HG02588 (cell line): Measurements from ENCODE around the gene G2E3.
"Not testable (repeated sequence)": the region's sequence is repeated elsewhere in the genome, so short reads cannot be mapped to it uniquely, and the experiment has no call there.

Source experiments
- ATAC-seq: cut with Tn5 transposase; IDR thresholded peaks from one replicate; pipeline ENCODE4 v1.9.1; 2021; ENCODE audit warnings: mild to moderate bottlenecking, moderate library complexity; ENCODE audit not compliant: unreplicated experiment

Gene G2E3

GRCh38 chr14:30558675-30559555, at the start of gene G2E3:
Gene G2E3, plus strand, starts transcription at chr14:30559158. Its CDS starts 21,922 bp downstream, at chr14:30581080.
- ATAC-seq = peak; percentile 99

- ATAC-seq = no peak
Observed at GRCh38 chr14:30517737-30518136, 41.2 kb upstream of the G2E3 start.

GRCh38 chr14:30518867-30519560, 39.9 kb upstream of the G2E3 start:
- ATAC-seq = no peak

- no peak for ATAC-seq
Observed at GRCh38 chr14:30519961-30520360, 39.0 kb upstream of the G2E3 start.

GRCh38 chr14:30520536-30520935, 38.4 kb upstream of the G2E3 start:
- no peak for ATAC-seq

GRCh38 chr14:30521899-30522736, 36.8 kb upstream of the G2E3 start:
- peak; percentile 60 for ATAC-seq

- no peak for ATAC-seq
Observed at GRCh38 chr14:30525833-30526232, 33.1 kb upstream of the G2E3 start.

- ATAC-seq = no peak
Observed at GRCh38 chr14:30527196-30527595, 31.8 kb upstream of the G2E3 start.

GRCh38 chr14:30528119-30528518, 30.8 kb upstream of the G2E3 start:
- ATAC-seq = no peak

- no peak for ATAC-seq
Observed at GRCh38 chr14:30528778-30529642, 29.9 kb upstream of the G2E3 start.

GRCh38 chr14:30532264-30532663, 26.7 kb upstream of the G2E3 start:
- no peak for ATAC-seq

- ATAC-seq = no peak
Observed at GRCh38 chr14:30533126-30533525, 25.8 kb upstream of the G2E3 start.

- ATAC-seq = no peak
Observed at GRCh38 chr14:30541318-30541717, 17.6 kb upstream of the G2E3 start.

- not testable (repeated sequence) for ATAC-seq
Observed at GRCh38 chr14:30546735-30547134, 12.2 kb upstream of the G2E3 start.

- no peak for ATAC-seq
Observed at GRCh38 chr14:30547388-30548048, 11.4 kb upstream of the G2E3 start.

- ATAC-seq = no peak
Observed at GRCh38 chr14:30550335-30550734, 8.6 kb upstream of the G2E3 start.

GRCh38 chr14:30551460-30551859, 7.5 kb upstream of the G2E3 start:
- no peak for ATAC-seq

- ATAC-seq = no peak
Observed at GRCh38 chr14:30553311-30553989, 5.5 kb upstream of the G2E3 start.

GRCh38 chr14:30558362-30558674, 640 bp upstream of the G2E3 start:
- no peak for ATAC-seq
